NOMO-1 (cell line): ENCODE data around the gene UNC119B.

ENCODE experiments used
- DNase-seq, 2 experiments: peaks; one replicate each; lab custom pipeline; 2025; ENCODE audit not compliant: unreplicated experiment in 2 of 2; lab: John Stamatoyannopoulos, UW

Gene UNC119B

DNA sequence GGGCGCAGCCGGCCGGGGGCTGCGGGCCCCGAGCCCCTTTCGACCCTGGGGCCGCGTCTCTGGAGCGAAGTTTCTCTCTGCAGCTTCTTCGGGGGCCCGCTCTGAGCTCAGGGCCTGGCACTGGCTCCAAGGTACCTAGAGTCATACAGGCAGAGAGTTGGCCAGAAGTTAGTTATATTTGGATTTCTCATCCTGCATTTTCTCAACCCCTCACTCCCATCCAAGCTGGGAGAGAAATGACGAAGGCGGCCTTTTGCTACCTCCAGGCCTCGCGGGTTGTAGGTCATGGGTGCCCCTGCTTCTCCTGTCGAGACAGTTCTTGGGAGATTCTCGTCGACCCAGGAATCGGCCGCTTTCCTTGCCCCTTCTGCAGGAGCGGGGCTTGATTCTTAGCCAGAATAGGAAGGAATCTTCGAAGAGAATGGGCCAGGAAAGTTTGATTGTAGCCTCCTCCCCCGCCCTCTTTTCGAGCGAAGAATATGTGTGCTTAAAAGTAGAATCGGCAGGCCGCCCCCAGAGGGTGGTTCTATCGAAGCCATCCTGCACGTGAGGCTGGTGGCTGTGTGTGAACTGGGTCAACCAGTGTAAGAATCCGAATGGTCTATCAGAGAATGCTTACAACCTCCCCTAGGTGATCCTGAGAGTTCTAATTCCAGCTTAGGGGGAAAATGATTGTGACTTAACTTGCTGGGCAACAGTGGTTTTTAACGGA lies 22.5 kb upstream of the UNC119B start:
- DNase-seq, result peak in 1 of 2 experiments; percentile 35

DNA sequence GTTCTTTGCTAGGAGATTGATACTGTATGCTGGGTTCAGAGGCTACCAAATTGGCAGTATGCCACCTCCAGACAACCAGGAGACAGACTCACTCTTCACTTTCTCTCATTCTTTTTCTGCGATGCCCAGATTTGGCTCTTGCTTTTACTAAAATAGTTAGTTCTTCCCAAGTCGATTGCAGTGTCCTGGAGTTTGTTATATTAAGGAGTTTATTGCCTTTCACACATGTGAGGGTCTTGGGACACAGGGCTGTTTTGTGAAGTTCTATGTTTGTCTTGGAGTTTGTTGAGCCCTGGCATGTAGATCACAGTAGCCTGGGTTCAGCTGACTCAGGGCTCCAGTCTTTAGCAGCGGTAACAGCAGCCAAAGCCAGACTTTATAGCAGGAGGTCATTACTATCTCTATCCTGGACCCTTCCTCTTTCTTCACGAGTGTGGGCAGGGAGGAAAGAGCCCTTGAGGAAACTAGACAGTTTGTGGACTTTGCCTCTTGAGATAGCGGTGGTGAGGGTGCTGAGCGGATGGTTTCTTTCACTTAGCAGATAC lies 21.7 kb upstream of the UNC119B start:
- peak; percentile 43 to 73 for DNase-seq

DNA sequence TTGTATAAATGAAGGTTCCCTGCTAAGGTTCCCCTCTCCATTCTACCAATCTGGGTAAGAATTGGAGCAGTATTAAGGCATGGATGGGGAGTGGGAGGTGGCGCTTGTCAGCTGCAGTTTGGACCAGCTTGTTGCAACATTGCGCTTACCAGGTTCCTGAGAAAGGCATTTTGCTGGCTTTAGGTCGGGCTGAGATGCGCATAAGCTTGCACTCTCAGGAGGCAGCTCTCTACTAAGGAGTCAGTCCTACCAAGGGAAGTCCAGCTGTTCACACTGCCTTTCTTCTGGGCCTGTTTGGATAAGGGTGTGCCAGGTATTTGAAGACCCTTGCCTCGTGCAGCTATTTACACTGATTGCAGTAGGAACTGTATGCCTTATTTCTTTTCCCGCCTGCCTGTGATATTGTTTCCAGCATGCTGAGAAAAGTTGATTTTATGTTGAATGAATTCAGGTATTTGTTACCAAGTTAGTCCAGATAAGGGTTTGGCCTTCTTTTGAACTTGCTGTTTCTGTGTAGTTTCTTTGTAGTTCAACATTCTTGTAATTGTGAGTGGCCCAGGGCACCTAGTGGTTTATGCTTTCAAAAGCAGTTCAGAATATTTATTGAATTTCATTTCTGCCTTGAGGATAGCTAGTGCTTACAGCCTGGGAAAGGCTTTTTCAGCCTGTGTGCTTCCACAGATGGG lies 20.7 kb upstream of the UNC119B start:
- peak in 1 of 2 experiments; percentile 11 for DNase-seq

DNA sequence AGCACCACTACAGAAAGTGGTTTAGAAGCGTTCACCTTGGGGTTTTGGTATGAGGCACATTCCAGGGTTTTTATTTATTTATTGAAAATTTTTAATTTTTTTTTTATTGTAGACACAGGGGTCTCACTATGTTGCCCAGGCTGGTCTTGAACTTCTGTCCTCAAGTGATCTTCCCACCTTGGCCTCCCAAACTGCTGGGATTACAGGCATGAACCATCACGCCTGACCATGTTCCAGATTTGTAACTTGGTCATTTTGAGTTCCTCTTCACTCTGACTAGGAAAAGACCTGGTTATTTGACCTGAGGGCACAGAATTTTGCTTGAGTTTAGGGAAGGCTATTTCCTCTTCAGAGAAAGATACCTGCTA lies 20.2 kb upstream of the UNC119B start:
- DNase-seq, result no peak

DNA sequence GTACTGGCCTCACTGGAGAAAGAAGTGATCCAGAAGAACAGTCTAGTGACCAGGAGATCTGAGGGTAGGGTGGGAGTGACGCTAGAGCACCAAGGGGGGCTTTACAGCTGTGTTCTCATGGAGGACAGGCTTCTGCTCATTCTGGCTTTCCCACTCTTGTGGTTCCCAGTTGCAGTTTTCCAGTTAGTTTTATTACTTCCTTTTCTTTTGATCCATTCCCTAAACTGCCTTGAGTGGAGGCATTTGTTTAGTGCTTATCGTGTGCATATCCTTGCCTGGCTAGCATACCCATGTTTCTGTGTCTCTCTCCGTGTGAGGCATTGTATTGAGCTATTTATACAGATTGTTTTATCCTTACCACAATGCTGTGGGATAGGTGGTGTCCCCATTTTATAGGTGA lies 19.3 kb upstream of the UNC119B start:
- DNase-seq, result no peak

DNA sequence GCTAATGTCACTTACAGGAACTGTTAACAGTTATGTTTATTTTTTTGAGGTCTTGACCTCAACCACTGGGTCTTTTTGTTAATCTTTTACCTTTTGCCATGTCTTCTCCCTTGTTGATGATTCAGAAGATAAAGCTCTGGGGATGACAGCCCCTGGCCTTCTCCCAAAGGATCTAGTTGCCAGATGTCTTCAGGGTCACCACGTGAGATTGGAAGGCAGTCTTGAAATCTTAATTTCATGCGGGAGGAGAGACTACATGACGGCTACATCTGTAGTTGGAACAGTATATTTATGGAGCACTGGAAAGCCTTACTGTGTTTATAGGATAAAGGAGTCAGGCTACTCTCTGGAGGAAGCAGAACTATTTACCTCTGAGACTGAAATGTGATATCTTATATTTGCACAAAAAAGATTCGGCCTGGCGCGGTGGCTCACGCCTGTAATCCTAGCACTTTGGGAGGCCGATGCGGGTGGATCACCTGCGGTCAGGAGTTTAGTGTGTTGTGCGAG lies 17.7 kb upstream of the UNC119B start:
- no peak for DNase-seq

DNA sequence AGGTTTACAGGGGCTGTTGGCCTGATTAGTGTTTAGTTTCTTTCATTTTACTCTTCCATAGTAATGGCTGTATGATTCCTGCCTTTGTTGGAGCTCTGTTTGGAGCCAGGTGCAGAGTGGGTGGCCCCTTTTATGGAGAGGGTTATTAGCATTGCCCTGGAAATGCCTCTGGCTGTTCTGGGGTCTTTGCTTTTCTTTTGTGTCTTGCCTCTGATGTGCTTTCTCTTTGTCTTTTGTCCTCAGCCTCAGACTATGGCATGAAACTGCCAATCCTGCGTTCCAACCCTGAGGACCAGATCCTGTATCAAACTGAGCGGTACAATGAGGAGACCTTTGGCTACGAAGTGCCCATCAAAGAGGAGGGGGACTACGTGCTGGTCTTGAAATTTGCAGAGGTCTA lies 16.4 kb upstream of the UNC119B start:
- no peak for DNase-seq

DNA sequence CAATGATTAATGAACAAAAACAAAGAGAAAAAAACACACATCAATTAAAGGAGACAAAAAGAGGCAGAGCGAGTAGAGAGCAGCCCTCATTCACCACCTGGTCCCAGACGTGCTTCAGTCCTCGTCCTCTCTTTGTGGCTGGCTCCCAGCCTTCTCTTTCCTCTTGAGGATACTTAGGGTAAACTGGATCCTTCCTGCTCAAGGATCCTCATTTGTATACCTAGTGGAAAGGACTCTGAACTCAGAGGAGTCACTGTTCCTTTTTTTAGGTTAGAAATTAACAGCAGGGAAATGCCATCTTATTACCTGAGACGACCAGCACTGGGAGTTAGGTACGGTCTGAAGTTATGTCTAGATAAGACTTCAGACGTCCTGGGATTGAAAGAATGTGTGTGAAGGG lies 13.6 kb upstream of the UNC119B start:
- no peak for DNase-seq

DNA sequence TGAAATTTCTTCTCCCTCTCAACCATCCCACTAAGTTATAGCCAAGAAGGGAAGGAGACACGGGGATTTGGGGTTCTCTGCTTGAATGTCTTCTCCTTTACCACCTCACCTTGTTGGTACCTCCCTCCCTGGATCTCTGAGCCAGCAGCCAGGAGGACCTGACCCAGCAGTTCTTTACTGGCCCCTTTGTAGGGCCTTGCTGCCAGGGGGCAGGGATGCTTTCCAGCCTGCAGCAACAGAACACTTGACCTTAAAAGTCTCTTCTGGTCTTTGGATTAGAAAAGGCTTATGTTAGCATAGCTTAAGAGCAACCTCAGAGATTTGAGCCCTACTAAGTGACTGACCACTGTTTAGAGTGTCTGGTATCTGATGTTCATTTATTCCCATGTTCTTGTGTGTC lies 12.9 kb upstream of the UNC119B start:
- no peak for DNase-seq

DNA sequence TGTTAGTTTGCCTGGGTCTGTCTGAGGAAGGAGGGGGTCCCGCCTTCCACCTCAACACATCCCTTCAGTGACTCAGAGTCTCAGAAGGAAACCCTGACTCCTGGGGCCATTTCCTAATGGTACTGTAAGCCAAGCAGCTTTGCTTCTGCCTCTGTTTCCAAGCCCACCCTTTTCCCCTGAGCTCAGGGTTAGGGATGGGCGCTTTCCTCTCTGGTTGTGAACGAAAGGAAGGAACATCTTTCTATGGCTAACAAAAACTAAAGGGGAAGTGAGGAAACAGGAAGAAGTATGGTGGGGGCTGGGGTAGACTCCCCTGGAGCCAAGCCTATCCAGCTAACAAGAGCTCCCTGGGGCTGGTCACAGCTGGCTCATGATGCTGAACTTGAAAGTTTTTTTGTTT lies 11.6 kb upstream of the UNC119B start:
- peak; percentile 60 to 61 for DNase-seq

DNA sequence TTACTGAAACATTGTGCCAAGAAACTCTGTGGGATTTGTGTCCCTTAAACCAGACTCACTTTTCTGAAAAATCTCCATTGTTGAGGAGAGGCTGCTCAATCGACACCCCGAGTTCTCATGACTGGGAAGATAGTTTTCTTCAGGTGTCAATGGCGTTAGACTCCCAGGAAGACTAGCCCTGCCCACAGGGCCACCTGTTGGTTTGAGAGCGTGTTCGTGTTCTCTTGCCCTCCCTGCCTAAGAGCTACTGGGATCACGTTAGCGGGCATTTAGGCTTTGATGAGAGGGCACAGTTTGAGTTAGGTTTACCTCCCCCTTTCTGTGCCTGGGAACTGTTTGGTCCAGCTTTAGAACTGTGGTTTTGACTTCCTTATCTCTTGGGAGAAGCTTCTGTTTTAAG lies 10.7 kb upstream of the UNC119B start:
- no peak for DNase-seq

DNA sequence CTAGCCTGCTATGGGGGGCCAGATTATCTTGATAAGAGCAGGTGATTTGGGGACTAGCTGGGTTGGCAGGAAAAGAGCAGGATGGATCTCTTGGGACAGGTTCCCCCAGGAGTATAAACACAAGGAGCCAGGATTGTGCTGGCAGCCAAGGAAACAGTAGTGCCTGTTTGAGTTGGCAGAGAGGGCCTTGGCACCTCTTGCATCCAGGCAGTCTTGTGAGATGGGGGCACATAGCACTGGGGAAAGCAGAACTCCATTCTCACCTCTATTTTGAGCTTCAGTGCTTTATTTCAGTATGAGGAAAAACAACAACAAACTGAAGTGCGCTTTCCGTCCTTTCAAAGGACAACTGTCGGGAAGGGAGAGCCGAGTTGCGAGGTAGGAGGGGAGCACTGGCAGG lies 9.4 kb upstream of the UNC119B start:
- no peak for DNase-seq

DNA sequence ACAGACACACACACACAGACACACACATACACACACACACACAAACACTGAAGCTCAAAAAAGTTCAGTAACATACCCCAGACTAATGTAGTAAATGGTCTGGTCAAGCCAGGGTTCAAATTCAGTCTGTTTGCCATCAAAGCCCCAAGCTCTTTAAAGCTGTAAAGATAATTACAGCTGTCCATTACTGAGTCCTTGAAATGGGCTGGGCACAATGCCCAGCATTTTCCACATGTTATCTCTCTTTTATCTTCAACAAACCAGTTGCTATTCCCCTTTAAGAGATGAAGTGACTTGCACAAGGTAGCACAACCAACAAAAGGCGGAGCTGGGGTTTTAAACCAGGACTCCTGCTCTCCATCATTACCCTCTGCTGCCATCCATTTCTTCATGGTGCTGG lies 7.6 kb upstream of the UNC119B start:
- DNase-seq, result no peak

DNA sequence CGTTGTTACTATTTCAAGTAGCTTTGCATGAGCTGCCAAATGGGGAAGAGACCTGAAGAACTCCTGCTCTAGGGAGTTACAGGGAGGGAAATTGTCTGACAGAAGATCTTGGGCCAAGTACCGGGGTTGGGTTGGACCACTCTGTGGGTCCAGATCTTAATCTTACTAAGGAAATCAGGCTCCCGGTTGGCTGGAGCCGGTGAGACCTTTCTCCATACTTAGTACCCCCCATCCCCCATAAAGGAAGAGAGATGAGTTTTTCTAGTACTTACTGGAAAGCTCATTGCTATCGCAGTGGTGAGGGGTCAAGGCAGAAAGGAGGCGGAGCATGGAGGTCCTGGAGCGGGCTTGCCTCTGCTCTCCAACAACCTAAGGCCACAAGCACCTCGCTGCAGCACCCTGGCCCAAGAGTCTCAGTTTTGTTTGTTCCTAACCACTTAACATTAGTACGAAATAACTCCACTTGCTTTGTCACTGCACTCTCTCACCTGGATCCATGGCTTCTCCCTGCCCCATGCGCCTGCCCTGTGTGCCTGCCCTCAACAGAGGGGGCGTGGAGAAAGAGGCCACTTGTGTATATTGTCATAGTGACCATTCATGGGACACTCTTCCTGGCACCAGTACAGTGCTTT lies 6.8 kb upstream of the UNC119B start:
- no peak for DNase-seq

DNA sequence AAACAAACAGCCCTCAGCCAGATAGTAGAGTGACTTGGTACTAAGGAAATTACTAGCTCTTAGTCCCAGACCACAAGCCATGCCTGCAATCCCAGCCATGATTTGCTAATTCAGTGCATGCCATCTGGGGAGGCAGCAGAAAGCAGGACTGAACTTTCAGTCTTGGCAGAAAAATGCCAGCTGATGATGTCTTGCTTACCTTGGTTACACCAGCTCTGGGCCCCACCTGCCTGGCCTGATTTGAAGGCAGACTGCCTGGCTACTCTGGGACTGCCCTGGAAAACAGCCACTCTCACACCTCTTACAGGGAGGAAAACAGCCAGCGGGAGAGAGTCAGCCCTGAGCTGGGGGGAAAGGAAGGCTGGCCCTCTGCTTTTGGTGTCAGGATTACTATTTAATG lies 4.6 kb upstream of the UNC119B start:
- DNase-seq, result no peak

DNA sequence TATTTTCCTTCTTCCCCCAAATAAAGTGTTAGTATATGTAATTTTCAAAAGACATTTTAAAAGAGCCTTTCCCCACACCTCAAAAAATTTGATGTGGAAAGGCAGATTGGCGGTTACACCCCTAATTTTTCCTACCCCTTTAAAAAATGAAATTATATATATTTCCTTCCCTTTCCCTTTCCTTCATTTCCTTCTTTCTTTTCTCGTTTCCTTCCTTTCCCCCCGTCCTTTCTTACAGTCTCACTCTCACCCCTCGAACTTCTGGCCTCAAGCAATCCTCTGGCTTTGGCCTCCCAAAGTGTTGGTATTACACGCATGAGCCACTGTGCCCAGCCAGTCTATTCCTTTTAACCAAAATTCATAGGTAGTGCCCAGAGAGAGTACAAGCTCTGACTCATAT lies 4.2 kb upstream of the UNC119B start:
- DNase-seq, result no peak

DNA sequence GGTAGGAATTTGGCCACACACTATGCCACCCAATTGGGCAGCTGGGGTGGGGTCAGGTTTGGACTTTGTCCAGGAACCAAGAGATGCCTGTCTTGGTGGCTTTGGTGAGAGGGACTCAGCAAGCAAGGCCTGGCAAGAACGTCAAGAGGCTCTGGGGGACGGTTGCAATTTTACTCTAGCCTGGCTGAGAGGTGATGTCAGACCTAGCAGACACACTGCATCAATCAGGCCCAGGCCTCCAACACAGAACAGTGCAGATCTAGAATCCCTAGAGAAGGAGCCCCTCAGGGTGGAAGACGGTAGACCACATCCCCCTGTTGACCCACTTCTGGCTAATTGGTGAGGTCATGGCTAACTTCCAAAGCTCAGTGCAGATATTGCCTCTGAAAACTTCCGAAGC lies 1.6 kb upstream of the UNC119B start:
- DNase-seq, result no peak

DNA sequence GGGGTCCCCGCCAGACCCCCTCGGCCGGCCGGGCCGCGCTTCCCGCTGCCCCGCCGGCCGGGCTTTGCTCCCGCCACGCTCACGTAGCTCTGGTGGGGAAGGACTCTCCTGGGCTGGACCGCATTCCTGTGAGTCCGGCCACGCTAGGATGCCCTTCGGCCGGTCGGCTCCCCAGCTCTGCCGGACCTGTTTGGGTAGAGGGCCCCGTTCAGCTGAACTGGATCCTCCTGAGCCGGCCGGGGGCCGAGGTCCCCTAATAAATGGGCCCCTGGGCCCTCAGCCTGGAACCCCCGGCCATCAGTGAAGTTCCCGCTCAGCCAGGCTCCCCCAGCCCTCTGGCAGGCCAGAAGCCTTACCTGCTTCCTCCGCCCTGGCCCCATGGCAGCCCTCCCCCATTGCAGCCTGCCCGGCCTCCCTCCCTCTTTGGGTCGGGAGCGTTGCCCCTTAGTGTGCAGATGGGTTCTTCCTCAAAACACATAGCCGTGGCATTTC lies 593 bp downstream of the UNC119B start:
- peak; percentile 10 to 18 for DNase-seq

DNA sequence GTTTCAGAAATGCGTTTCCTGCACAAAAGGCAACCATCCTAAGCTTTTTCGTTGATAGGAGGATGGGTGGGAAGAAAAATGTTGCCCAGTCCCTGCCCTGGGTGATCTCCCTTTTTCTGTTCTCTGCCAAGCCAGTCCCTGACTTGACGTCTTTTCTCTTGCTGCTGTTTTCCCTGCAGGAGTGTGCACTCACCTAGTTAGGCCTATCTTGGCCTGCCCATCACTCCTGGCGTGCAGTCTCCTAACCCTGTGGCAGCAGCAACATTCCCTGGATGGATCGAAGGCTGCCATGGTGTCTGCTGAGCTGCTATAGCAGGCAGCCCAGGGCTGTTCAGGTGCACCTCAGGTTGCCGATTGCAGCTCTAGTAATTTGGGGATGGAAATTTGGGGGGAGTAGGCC lies 1.2 kb downstream of the UNC119B start:
- DNase-seq, result no peak

DNA sequence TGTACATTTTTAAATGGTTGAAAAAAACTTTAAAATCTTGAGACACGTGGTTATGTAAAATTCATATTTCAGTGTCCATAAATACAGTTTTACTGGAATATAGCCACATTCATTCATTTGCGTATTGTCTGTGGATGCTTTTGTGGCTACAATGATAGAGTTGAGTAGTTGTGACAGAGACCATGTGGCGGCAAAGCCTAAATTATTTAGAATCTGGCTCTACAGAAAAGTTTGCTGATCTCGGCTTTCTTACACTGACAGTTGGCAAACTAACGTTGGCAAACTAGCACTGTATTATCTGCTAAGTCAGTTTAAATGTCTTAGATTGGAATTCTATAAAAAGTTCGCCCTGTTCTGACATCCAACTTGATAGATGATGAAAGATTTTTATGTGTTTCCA lies 2.4 kb downstream of the UNC119B start:
- DNase-seq, result no peak

DNA sequence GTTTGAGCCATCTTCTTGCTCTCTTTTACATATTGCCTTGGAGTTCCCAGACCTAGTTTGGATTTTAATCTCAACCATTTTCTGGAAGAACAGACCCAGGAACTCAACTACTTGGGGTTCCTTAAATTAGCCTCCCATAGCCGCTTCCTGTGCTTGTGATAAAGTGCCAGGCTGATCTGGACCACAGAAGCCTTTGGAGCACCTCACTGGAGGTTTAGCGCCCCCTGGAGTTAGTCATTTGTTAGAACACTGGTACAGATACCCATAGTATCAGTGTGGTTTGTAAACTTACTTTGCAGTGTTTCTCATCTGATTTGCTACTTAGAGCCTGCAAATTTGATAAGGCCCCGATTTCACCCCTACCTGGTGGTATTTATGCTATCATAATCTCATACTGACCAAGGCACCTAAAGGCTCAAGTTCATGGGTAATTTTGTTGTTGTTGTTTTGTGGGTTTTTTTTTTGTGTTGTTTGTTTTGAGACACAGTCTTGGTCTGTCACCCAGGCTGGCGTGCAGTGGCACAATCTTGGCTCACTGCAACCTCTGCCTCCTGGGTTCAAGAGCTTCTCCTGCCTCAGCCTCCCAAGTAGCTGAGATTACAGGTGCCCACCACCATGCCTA lies 3.7 kb downstream of the UNC119B start:
- peak; percentile 49 to 78 for DNase-seq
